ENCODE data around the gene CEP164.

Gene CEP164

DNA sequence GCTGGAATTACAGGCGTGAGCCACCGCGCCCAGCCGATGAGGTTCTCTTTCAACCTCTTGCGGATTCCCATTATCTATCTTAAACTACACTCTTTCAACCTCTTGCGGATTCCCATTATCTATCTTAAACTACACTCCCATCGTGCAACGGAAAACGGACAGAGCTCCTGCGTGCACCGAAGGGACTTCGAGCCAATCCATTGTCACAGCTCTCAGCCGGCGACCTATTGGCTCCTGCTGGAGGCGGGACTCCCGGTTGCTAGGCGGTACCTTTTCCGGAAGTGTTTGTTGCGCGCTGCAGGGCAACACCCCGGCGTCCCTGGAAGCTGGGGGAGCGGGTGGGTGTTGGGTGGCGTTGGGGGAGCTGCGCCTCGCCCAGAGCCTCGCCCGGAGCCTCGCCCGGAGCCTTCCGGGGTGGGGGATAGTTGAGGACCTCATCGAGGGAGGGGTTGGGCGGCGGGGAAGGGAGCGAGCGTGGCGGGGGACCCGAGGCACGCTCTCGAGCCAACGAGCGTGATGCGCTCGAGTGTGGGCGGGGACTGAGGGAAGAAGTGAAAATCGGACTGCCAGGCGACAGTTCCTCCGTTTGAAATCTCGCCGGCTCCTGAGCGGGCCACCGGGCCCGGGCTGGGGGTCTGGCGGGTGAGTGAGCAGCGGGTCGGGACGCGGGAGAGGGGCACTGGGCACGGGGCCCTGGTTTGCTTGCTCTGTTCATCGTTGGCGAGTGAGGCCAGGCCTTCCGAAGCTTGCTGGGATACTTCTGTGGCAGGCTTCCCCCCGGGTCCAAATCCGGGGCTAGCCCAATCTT is at the start of gene CEP164:
Gene CEP164, plus strand, starts transcription at position 288 of the 808 bp plus-strand sequence. CDS start 10,733 bp downstream, outside the sequence.
- DNase-seq (ENCODE audit: low read depth in 2 of 3, low spot score in 1 of 3): peak; percentile 87 to 93 (median 90)

DNA sequence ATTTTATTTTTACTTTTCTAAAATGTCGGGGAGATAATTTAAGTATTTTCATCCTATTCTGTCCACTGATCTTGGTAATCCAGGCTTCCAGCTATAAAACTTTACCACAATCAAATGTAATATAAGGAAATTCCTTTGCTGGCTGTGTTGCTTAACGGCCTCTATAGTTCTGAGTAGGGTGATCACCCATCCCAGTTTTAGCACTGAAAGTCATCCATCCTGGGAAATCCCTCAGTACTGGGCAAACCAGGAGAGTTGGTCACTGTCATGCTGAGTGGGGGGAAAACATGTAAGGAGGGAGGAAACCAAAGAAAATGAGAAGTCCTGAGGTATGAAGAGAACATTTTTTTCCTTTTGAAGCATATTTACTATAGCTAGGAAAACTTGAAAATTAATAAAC is 49.3 kb upstream of the CEP164 start:
- DNase-seq (ENCODE audit: low read depth in 2 of 3, low spot score in 1 of 3): no peak

DNA sequence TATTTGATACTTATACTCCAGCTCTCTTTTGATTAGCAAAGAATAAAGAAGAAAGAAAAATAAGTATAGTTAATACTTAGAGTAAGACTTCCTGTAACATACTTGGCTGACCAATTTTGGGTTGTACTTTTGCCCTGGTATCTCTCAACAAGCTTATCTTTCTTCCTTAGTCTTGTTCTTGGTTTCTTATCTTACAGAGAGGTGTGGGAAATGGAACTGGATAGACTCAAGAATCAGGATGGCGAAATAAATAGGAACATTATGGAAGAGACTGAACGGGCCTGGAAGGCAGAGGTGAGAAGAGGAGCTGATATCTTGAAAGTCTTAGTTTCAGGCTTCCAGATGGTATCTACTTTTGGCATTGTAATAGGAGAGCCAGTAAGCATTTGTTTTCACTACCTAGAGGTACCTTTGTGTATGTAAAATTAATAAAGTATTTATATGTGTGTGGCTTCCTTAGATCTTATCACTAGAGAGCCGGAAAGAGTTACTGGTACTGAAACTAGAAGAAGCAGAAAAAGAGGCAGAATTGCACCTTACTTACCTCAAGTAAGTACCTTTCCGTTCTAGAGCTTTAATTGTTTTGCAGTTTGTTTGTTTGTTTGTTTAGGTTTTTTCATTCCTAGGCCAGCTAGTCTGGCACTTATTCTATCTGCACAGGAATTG is 47.8 kb upstream of the CEP164 start:
- no peak for DNase-seq (ENCODE audit: low read depth in 2 of 3, low spot score in 1 of 3)

DNA sequence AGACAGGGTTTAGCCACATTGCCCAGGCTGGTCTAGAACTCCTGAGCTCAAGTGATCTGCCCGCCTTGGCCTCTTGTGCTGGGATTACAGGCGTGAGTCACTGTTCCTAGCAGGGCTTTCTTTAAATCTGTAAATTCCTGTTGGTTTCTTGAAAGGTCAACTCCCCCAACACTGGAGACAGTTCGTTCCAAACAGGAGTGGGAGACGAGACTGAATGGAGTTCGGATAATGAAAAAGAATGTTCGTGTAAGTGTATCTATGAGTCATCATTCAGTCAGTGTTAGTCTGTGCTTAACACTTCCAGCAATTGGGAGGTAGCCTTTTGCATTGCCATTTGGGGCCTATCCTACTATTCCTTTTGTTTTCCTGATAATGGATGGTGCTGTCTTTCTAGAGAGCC is 46.5 kb upstream of the CEP164 start:
- DNase-seq (ENCODE audit: low read depth in 2 of 3, low spot score in 1 of 3): no peak

DNA sequence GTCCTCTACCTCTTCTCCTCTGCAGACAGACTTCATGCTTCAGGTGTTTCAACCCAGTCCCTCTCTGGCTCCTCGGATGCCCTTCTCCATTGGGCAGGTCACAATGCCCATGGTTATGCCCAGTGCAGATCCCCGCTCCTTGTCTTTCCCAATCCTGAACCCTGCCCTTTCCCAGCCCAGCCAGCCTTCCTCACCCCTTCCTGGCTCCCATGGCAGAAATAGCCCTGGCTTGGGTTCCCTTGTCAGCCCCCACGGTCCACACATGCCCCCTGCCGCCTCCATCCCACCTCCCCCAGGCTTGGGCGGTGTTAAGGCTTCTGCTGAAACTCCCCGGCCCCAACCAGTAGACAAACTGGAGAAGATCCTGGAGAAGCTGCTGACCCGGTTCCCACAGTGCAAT is 45.8 kb upstream of the CEP164 start:
- no peak for DNase-seq (ENCODE audit: low read depth in 2 of 3, low spot score in 1 of 3)

DNA sequence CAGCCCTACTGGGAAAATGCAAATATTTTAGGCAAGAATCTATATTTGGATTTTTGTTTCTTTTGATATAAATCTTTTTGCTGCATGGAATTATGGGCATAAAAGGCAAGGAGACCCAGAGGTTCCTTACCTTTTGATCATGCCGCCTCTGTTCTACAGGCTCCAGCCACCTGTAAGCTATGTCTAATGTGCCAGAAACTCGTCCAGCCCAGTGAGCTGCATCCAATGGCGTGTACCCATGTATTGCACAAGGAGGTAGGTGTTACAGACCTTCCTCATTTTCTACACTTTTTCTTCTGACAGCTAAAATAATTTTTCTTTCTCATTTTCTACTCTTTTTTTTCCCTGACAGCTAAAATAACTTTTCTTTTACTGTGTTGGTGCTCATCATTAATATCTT is 44.7 kb upstream of the CEP164 start:
- DNase-seq (ENCODE audit: low read depth in 2 of 3, low spot score in 1 of 3): no peak

DNA sequence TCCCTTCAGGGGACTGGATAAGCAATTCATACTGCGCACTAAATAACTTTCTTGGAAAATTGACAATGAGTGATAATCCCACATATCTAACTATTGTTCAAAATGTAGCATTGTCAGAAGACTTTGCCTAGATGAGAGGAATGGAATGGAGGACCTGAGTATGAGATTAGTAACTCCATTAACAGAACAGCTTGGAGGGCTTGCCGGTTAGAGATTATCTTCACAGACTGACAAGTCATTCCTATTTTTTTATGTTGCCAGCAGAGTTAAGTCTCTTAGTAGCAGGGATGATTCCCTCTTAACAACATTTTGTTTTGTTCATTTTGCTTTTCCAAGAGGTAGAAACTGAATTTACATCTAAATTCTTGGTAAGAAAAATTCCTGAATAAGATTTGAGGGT is 43.6 kb upstream of the CEP164 start:
- no peak for DNase-seq (ENCODE audit: low read depth in 2 of 3, low spot score in 1 of 3)

DNA sequence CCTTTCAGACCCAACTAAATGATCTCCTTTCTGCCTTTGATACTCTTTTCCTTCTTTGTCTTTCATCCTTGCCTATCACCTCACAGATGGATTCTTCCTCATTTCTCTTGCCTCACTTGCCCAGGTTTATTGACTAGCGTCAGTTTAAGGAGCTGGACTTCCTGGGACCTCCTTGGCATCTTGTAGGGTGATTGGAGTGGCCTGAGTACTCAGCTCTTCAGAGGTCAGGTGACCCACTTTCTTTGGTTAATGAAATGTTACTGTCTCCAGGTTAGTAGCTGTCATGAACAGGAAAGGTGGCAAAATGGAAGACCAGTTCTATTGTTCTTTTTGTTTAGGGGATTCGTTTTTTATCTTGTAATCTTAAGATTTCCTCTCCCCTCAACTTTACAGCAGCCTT is 41.1 kb upstream of the CEP164 start:
- DNase-seq (ENCODE audit: low read depth in 2 of 3, low spot score in 1 of 3): no peak

DNA sequence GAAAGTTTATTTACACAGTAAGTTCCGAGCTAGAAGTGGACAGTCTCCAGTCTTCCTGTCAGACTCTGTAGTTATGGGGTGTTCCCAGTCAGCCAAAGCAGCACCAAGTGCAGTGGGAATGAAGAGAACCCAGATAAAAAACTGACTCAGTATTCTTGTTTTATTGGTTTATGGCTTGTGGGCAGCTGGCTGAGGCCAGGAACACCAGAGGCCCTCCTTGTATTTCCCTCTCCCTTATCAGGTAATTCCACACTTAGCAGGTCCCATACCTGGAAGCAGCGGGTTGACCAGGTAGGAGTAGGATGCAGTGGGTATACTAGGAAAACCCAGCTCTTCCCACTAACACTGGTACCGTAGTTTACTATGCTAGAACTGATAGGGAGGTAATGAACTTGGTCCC is 40.0 kb upstream of the CEP164 start:
- no peak for DNase-seq (ENCODE audit: low read depth in 2 of 3, low spot score in 1 of 3)

DNA sequence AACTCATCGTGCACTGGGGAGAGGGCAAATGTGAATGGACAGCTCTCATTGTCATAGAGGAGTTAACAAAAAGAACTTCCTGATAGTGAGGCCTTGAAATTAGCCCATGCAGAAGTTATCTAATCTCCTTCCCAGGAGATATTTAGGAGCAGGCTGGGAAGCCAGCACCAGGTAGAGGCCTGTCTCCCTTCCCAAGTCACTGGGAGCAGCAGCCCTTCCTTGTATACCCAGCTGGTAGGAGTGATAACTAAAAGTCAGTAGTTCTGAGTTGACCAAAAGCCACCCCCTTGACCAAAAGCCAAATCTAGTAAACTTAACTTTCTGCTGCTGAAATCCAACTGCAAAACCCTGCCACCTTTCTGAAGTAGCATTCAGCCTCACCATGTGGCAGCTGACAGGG is 37.9 kb upstream of the CEP164 start:
- no peak for DNase-seq (ENCODE audit: low read depth in 2 of 3, low spot score in 1 of 3)

DNA sequence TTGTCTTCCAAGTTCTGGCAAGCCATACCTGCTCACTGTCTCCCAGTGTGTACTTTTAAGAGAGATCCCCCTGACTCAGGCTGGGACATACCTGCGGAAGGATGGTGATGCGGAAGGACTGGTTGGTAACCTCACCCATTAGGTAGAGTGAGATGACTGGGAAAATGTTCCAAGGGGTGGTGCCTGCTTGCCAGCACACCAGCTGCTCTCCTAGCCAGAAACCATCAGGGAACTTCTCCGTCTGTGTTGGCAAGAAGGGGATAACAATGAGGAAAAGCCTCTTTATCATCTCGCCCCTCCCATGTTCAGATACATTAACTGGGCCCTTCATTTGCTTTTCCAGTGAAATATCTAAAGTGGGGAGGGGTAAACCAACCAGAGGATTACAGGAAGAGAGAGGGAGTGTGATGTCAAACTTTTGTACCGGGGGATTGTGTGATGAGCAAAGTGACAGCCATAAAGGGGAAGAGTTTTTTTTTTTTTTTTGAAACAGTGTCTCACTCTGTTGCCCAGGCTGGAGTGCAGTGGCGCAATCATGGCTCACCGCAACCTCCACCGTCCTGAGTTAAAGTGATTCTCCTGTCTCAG is 36.8 kb upstream of the CEP164 start, which contains the start of gene BACE1-AS:
Gene BACE1-AS, plus strand, starts transcription at position 538 of the 588 bp plus-strand sequence.
- DNase-seq (ENCODE audit: low read depth in 2 of 3, low spot score in 1 of 3): no peak

DNA sequence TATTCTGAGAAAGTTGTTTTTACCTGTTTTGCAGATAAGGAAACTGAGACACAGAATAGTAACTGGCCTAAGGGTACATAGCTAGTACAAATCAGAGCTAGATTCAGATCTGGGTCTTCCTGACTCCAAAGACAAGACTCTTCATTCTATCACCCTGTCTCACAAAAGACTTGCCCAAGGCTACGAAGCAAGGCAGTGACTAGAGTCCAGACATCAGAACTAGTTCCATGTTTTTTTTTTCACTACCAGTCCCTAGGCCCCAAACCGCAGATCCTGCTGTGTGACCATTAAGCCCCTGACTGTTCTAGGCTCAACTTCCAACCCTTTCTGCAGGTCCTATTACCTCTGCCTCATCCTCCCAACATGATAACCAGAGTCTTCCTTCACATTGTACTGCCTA is 35.0 kb upstream of the CEP164 start:
- DNase-seq (ENCODE audit: low read depth in 2 of 3, low spot score in 1 of 3): no peak

DNA sequence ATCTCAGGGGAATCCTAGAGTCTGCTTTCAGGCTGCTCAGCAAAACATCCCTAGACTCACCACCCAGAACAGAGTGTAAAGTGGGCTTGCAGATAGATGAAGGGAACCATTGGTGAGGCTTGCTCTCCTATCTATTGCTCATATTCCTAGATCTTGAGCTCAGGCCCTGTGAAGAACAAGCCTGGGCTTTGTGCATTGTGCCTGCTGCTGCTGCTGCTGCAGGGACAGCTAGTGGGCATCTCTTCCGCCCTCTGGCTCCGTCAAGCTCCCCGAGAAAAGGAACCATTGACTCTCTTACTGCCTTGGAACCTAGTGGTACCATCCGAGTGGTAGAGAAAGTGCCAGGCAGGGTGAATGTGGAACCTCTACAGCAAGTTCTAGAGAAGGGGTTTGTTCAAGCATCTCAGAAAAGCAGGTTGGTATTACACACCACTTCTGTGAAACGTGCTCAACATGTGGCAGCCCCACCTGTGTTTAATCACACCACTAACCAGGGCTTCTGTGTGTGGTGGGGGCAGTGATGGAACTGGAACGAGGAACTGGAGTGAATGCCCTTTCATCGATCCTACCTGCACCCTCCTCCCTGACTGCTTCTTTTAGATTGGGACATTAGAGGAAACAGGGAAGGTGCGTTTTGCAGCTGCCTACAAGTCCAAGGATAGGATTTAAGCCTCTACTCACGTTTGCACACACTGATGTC is 32.1 kb upstream of the CEP164 start:
- no peak for DNase-seq (ENCODE audit: low read depth in 2 of 3, low spot score in 1 of 3)

DNA sequence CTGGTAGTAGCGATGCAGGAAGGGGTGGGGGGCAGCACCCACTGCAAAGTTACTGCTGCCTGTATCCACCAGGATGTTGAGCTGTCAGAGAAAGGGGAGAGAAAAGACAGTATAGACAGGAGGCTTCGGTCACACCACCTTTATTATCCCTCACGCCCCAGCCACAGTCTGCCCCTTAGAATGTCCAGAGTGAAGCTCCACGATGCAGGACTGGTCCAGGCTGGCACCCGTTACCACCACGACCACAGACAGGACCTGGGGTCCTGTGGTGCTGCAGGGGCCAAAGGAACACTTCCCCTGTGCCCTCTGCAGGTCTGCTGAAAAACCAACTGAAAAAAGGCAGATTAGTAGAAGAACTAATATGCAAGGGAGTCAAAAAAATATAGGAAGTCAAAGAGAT is 30.8 kb upstream of the CEP164 start:
- DNase-seq (ENCODE audit: low read depth in 2 of 3, low spot score in 1 of 3): no peak

DNA sequence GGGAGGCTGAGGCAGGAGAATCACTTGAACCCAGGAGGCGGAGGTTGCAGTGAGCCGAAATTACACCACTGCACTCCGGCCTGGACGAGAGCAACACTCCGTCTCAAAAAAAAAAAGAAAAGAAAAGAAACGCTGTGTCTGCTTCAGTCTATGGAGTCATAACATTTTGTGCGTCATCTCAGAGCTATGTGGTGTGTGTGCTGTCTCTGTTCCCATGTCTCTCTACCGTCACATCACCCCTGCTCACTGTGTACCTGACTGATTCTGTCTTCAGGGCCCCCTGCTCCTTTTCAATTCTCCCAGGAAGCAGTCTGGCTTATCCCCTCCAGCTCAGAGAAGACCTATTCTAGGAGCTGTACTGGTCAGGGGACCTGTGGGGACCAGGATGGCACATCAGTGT is 29.5 kb upstream of the CEP164 start:
- DNase-seq (ENCODE audit: low read depth in 2 of 3, low spot score in 1 of 3): no peak

DNA sequence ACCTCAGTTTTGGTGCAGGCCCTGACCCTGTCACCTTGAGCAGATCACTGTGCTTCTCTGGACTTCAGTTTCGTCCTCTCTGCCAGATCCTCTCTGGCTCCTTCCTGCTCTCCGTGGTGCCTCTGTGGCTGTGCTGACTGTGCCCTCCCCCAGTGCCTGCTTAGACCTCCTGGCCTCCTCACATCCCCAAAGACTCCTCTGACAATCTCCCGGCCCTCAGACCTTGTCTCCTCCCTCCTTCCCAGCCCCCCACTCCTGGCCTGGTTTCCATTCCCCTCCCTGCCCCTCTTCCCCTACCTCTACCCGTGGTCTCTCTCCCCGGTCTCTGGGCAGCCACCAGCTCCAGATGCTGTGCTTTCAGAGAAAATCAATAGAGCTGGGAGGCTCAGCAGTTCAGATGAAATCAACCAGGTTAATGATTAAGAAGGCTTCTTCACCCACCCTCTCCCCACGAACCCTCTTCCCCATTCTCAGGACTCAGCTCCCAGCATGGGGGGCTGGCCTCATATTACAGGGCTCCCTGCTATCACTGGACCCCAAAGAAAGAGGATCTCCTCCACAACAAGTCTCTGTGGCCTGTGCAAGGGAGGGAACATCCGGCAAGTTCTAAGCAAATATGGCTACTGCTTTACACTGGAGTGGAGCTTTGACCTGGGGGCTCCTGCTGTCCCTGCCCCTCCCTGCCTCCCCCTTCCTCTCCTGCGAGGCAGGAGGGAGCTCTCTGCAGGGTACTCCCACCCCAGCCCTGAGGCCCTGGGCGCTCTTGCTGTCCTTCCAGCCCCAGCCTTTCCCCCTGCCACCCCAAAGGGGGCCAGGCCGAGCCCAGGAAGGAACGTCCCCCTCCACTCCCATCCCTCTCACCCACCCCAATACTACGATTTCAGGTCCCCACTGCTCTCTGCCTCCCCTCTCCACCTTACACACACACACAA is 28.0 kb upstream of the CEP164 start:
- no peak for DNase-seq (ENCODE audit: low read depth in 2 of 3, low spot score in 1 of 3)

DNA sequence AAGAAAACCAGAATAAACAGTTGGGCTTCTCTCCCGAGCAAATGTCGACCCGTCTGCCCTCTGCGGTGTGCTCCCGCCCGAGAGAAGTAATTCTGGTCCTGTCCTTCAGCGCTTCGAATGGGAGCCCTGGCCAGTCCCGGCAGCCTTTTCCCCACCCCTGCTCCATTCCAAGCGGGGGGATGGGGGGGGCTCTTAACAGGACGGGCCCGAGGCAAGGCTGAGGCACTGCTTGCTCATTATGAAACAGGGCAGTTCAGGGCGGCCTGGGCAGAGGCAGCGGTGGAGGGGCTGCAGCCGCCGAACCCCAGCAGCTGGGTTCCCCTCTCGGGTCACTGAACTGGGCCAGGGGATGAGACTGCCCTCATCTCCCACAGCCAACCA is 27.4 kb upstream of the CEP164 start:
- no peak for DNase-seq (ENCODE audit: low read depth in 2 of 3, low spot score in 1 of 3)

DNA sequence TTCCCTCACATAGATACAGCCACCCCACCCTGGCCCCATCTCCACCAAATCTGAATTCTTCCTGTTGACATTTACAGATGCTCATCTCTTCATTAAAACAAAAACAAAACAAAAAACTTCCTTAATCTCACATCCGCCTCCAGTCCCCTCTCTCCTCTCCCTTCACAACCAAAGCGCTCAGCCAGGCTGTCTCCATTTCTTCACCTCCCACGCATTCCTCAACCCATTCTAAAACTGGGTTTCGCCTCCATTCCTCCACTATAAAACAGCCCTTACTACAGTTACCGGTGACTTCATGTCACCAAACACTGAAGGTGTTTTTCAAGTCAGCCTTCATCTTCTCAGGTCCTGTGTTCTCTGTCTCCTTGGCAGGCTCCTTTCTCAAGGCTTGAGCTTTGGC is 26.9 kb upstream of the CEP164 start:
- no peak for DNase-seq (ENCODE audit: low read depth in 2 of 3, low spot score in 1 of 3)

DNA sequence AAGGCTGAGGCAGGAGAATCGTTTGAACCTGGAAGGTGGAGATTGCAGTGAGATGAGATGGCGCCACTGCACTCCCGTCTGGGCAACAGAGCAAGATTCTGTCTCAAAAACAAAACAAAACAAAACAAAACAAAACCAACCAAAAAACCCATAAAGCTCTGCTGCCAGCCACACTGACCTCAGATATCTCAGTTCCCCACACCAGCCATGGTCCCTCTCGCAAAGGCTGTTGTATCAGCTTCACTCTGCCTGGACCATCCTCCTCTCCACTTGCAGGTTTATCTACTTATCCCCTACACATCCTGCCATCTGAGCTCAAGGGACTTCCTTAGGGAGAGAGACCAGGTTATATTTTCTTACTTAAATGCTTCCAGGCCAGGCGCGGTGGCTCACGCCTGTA is 25.4 kb upstream of the CEP164 start:
- no peak for DNase-seq (ENCODE audit: low read depth in 2 of 3, low spot score in 1 of 3)

DNA sequence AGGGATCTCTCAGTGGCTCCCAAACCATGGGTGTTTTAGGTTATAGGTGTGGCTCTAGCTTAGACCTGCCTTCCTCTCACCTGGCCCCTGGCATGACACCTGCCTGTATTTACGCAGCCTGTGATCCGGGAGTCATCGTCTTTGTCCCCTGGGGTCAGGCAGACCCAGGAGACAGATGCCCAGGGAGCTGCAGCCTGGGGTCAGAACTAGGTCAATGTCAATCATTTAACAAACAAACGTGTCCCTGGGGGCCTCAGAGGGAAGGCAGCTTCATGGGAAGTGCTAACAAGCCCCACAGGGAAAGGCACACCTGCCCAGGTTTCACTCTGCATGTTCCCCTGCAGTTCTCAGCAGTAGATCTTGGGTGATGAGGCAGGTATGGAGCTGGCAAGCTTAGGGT is 24.6 kb upstream of the CEP164 start:
- no peak for DNase-seq (ENCODE audit: low read depth in 2 of 3, low spot score in 1 of 3)
